Panc1 (cell line): ENCODE results near the gene ZNF593.

Experiments
- CTCF ChIP-seq: fragments of 450-650 bp; IDR thresholded peaks from 2 replicates; pipeline ENCODE4 v1.5.1; 2017; ENCODE audit warnings: mild to moderate bottlenecking
- POLR2AphosphoS5 ChIP-seq: IDR thresholded peaks from 2 replicates; pipeline ENCODE4 v1.6.1; 2012; ENCODE audit warnings: mild to moderate bottlenecking, low read depth, low read length, moderate library complexity
- REST ChIP-seq, 2 experiments: IDR thresholded peaks; 2 replicates each; pipeline ENCODE4 v1.6.1; 2011 to 2012; ENCODE audit warnings: low read depth in 2 of 2, control low read depth in 1 of 2, low read length in 1 of 2, mild to moderate bottlenecking in 1 of 2, moderate library complexity in 1 of 2; ENCODE audit not compliant: insufficient read depth in 1 of 2
- SIN3A ChIP-seq: IDR thresholded peaks from 2 replicates; pipeline ENCODE4 v1.6.1; 2012; ENCODE audit warnings: low read depth, mild to moderate bottlenecking, low read length, moderate library complexity, borderline replicate concordance; ENCODE audit not compliant: insufficient read depth

DNA sequence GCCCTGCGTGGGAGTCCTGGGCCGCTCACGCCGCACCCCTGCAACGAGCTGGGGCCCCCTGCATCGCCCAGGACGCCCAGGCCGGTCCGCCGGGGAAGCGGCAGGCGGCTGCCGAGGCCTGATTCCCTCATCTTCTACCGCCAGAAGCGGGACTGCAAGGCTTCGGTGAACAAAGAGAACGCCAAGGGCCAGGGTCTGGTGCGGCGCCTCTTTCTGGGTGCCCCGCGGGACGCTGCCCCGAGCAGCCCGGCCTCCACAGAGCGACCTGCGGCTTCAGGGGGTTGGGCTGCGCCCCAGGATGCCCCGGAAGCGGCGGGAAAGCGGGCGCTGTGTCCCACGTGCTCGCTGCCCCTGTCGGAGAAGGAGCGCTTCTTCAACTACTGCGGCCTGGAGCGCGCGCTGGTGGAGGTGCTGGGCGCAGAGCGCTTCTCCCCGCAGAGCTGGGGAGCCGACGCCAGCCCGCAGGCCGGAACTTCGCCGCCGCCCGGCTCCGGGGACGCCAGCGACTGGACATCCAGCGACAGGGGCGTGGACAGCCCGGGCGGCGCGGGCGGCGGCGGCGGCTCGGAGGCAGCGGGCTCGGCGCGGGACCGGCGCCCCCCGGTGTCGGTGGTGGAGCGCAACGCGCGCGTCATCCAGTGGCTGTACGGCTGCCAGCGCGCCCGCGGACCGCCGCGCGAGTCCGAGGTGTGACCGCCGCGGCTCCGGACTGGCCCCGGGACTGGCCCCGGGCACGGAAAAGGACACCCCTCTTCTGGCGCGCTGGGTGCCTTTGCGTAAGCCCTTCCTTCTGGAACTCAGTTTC lies 8.1 kb upstream of the ZNF593 start:
- peak; percentile 39; the same call in 1 of the 2 replicates for TF ChIP-seq CTCF
- no peak for TF ChIP-seq REST (IDR thresholded peaks at IDR 0.05; ENCODE audit: insufficient read depth in 1 of 2, low read depth in 2 of 2, low read length in 1 of 2)
- TF ChIP-seq POLR2AphosphoS5: no peak
- TF ChIP-seq SIN3A: no peak
